ENCODE data around the gene PLRG1. TPM values are rescaled to one million over a fixed set of nuclear protein-coding genes. Genes with fewer than 3 reads are reported as not detected.

PLRG1 gene
- polyA plus RNA-seq, 1 donor = 69.3 TPM

GRCh38 chr4:154560419-154560801 is 10.2 kb upstream of the PLRG1 start:
- Histone ChIP-seq H3K27me3 (ENCODE audit: control insufficient read depth, insufficient read depth, low read length) (no peaks in the 10 kb centered on the region), H3K4me3 (ENCODE audit: low read length) (no peak overlapping the region), H3K27ac (ENCODE audit: low read length) (peak overlapping the region; percentile 76), H3K4me1 (ENCODE audit: control insufficient read depth, insufficient read depth, low read length) (peaks cover 14% of the 10 kb centered on the region), H3K36me3 (ENCODE audit: control insufficient read depth, insufficient read depth, low read length) (no peaks in the 10 kb centered on the region), H3K9me3 (ENCODE audit: control insufficient read depth, low read depth, low read length) (no peaks in the 10 kb centered on the region)
- no CpG with 5 or more reads among the region's 1 CpG for WGBS (ENCODE audit: insufficient coverage, low lambda C conversion rate)
- no peak for DNase-seq

DNA sequence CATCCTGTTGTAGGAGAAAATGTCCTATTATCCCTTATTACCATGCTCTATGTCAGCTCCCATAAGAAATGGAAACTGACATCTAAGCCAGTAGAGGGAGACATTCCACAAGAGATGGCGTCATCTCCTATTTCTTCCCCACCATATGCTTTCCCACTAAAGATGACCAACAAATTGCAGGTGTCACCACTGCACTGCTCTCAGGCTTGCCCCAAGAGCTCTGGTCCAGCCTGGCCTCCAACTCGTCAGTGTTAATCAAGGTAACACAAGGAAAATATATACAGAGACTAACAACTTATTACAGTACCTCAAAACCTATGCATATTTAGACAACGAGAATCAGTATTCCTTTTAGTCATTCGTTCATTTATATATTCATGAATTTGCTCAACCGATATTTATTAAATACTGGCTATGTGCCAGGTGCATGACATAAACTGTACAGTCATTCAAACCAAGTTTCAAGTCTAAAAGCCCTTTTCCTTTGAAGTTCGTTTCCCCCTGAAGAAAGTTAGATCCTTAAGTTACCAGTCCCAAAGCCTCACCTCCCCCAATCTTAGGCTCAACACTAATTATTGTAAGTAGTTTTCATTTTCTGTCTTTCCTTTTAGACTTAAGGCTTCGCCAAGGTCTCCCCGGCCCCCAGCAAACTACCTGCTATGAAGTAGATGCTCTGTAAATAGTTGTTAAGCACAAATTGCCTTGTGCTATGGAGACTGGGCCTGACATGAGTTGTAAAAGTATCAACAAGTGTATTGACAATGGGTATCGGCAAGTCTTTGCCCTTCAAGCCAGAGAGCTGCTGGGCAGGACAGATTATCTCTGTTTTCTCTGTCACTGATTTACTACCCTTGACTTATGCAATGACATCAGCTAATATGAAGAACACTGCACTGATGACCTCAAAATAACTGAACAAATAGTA is 9.6 kb upstream of the PLRG1 start:
- peaks cover 14% of the 10 kb centered on the region for H3K4me1 ChIP-seq (ENCODE audit: control insufficient read depth, insufficient read depth, low read length)
- H3K36me3 ChIP-seq (ENCODE audit: control insufficient read depth, insufficient read depth, low read length) = no peaks in the 10 kb centered on the region
- H3K27me3 ChIP-seq (ENCODE audit: control insufficient read depth, insufficient read depth, low read length) = no peaks in the 10 kb centered on the region
- WGBS (ENCODE audit: insufficient coverage, low lambda C conversion rate) = 49% methylated on average over 4 of the region's 9 CpGs
- no peaks in the 10 kb centered on the region for H3K9me3 ChIP-seq (ENCODE audit: control insufficient read depth, low read depth, low read length)
- H3K4me3 ChIP-seq (ENCODE audit: low read length) = no peak overlapping the region
- peak; percentile 78 to 93 for DNase-seq
- H3K27ac ChIP-seq (ENCODE audit: low read length) = peak overlapping the region; percentile 76

GRCh38 chr4:154559141-154559493 is 8.9 kb upstream of the PLRG1 start:
- Histone ChIP-seq H3K36me3 (ENCODE audit: control insufficient read depth, insufficient read depth, low read length) (no peaks in the 10 kb centered on the region), H3K27ac (ENCODE audit: low read length) (no peak overlapping the region), H3K27me3 (ENCODE audit: control insufficient read depth, insufficient read depth, low read length) (no peaks in the 10 kb centered on the region), H3K9me3 (ENCODE audit: control insufficient read depth, low read depth, low read length) (no peaks in the 10 kb centered on the region), H3K4me1 (ENCODE audit: control insufficient read depth, insufficient read depth, low read length) (peaks cover 14% of the 10 kb centered on the region), H3K4me3 (ENCODE audit: low read length) (no peak overlapping the region)
- DNase-seq = no peak
- WGBS (ENCODE audit: insufficient coverage, low lambda C conversion rate) = no CpG with 5 or more reads among the region's 1 CpG

DNA sequence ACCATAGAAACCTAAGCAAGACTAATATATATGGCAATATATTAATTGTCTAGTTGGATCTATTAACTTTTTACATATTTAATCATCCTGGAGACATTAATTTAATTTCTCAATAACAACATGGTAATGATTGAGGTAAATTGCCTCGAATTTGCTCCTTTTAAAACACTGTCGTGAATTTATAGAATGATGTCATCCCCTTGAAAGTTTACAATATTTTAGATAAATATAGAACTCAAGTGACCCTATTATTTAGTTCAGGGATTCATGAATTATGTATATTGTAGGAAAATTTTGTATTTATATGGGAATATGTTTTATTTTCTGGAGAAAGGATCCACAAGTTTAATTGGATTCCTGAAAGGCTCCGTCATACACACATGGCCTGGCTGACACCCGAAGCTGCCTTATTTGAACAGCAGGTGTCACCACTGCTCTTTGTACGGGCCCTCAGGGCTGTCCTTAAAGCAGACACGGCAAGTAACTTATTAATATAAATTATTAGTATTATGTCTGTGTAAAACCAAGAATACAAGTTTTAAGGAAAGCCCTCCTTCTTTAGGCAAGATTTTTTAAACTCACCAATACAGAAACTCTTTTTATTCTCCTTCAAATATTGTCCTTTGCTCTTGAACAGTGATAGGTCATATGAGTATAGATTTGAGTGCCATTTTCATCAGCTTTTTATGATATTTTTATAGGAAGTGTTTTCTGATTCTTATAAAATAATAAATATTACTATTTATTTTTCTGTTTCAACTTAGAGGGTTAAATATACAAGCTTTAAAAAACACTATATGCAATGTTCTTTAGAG is 1.9 kb upstream of the PLRG1 start:
- no peaks in the 10 kb centered on the region for H3K9me3 ChIP-seq (ENCODE audit: control insufficient read depth, low read depth, low read length)
- no peak overlapping the region for H3K27ac ChIP-seq (ENCODE audit: low read length)
- WGBS (ENCODE audit: insufficient coverage, low lambda C conversion rate) = 67% methylated on average over 3 of the region's 6 CpGs
- no peak overlapping the region for H3K4me3 ChIP-seq (ENCODE audit: low read length)
- H3K27me3 ChIP-seq (ENCODE audit: control insufficient read depth, insufficient read depth, low read length) = no peaks in the 10 kb centered on the region
- peak; percentile 74 to 81 for DNase-seq
- H3K4me1 ChIP-seq (ENCODE audit: control insufficient read depth, insufficient read depth, low read length) = peaks cover 12% of the 10 kb centered on the region
- H3K36me3 ChIP-seq (ENCODE audit: control insufficient read depth, insufficient read depth, low read length) = peaks cover 6% of the 10 kb centered on the region

DNA sequence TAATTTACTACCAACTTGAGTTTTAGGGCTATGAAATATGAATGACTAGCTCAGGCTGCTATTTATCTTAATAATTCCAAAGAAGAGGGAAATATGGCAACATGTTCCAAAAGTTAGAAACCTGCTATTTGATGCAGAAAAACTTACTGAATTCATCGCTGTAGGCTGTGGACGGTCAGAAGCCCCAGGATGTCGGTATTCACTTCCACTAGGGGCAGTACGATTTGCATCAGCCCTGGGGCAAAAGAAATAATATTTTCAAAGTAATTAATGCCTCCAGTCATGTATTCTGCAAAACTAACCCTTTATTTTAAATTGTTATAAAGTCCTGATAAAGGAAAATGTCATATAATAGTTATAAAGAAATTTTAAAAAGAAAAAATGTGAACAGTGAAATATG is 4.5 kb downstream of the PLRG1 start:
- H3K27ac ChIP-seq (ENCODE audit: low read length) = no peak overlapping the region
- WGBS (ENCODE audit: insufficient coverage, low lambda C conversion rate) = 100% methylated on average over 1 of the region's 4 CpGs
- H3K4me1 ChIP-seq (ENCODE audit: control insufficient read depth, insufficient read depth, low read length) = peaks cover 12% of the 10 kb centered on the region
- H3K4me3 ChIP-seq (ENCODE audit: low read length) = no peak overlapping the region
- no peaks in the 10 kb centered on the region for H3K27me3 ChIP-seq (ENCODE audit: control insufficient read depth, insufficient read depth, low read length)
- peaks cover 47% of the 10 kb centered on the region for H3K36me3 ChIP-seq (ENCODE audit: control insufficient read depth, insufficient read depth, low read length)
- no peak for DNase-seq
- H3K9me3 ChIP-seq (ENCODE audit: control insufficient read depth, low read depth, low read length) = no peaks in the 10 kb centered on the region

GRCh38 chr4:154542271-154542879 is 7.8 kb downstream of the PLRG1 start:
- Histone ChIP-seq H3K4me1 (ENCODE audit: control insufficient read depth, insufficient read depth, low read length) (no peaks in the 10 kb centered on the region), H3K36me3 (ENCODE audit: control insufficient read depth, insufficient read depth, low read length) (peaks cover 67% of the 10 kb centered on the region), H3K27ac (ENCODE audit: low read length) (no peak overlapping the region), H3K4me3 (ENCODE audit: low read length) (no peak overlapping the region), H3K27me3 (ENCODE audit: control insufficient read depth, insufficient read depth, low read length) (no peaks in the 10 kb centered on the region), H3K9me3 (ENCODE audit: control insufficient read depth, low read depth, low read length) (no peaks in the 10 kb centered on the region)
- peak in 1 of 2 donors; percentile 52 for DNase-seq
- 100% methylated on average over 2 of the region's 4 CpGs for WGBS (ENCODE audit: insufficient coverage, low lambda C conversion rate)

GRCh38 chr4:154534296-154534695 is 15.9 kb downstream of the PLRG1 start:
- no peak for DNase-seq
- WGBS (ENCODE audit: insufficient coverage, low lambda C conversion rate) = no CpG with 5 or more reads among the region's 1 CpG

GRCh38 chr4:154529728-154530519 is 20.3 kb downstream of the PLRG1 start:
- H3K27me3 ChIP-seq (ENCODE audit: control insufficient read depth, insufficient read depth, low read length) = peaks cover 4% of the 10 kb centered on the region
- DNase-seq = no peak
- no peaks in the 10 kb centered on the region for H3K36me3 ChIP-seq (ENCODE audit: control insufficient read depth, insufficient read depth, low read length)
- H3K4me1 ChIP-seq (ENCODE audit: control insufficient read depth, insufficient read depth, low read length) = no peaks in the 10 kb centered on the region
- WGBS (ENCODE audit: insufficient coverage, low lambda C conversion rate) = 74% methylated on average over 3 of the region's 4 CpGs
- no peak overlapping the region for H3K27ac ChIP-seq (ENCODE audit: low read length)
- H3K4me3 ChIP-seq (ENCODE audit: low read length) = no peak overlapping the region
- H3K9me3 ChIP-seq (ENCODE audit: control insufficient read depth, low read depth, low read length) = no peaks in the 10 kb centered on the region

More at GRCh38 chr4:154534296-154534695, 15.9 kb downstream of the PLRG1 start:
- Histone ChIP-seq H3K27me3 (ENCODE audit: control insufficient read depth, insufficient read depth, low read length) (no peaks in the 10 kb centered on the region), H3K4me3 (ENCODE audit: low read length) (no peak overlapping the region), H3K9me3 (ENCODE audit: control insufficient read depth, low read depth, low read length) (no peaks in the 10 kb centered on the region), H3K36me3 (ENCODE audit: control insufficient read depth, insufficient read depth, low read length) (peaks cover 23% of the 10 kb centered on the region), H3K27ac (ENCODE audit: low read length) (no peak overlapping the region), H3K4me1 (ENCODE audit: control insufficient read depth, insufficient read depth, low read length) (no peaks in the 10 kb centered on the region)

- WGBS (ENCODE audit: insufficient coverage, low lambda C conversion rate) = 63% methylated on average over 2 of the region's 2 CpGs
Observed at GRCh38 chr4:154528869-154529268, 21.3 kb downstream of the PLRG1 start.

DNA sequence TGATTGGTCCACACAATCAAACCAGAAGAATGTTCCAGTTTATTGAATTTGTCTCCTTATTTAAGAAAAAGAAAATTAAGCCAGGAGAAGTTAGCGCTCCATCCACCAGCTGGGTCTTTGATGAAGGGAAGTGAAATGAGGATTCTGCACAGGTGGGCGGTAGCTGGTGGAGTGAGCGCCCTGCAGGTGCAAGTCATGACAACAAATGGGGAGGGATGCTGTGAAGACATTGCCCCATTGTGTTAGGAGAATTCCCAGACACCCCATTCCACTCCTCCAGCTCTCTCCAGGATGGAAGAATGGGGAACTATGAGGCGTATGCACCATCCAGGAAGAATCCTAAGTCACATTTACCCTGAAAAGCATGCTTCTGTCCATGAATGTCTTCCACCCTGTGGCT is 22.9 kb downstream of the PLRG1 start:
- DNase-seq = no peak
- Histone ChIP-seq H3K36me3 (ENCODE audit: control insufficient read depth, insufficient read depth, low read length) (no peaks in the 10 kb centered on the region), H3K27ac (ENCODE audit: low read length) (no peak overlapping the region), H3K27me3 (ENCODE audit: control insufficient read depth, insufficient read depth, low read length) (peaks cover 4% of the 10 kb centered on the region), H3K4me1 (ENCODE audit: control insufficient read depth, insufficient read depth, low read length) (no peaks in the 10 kb centered on the region), H3K9me3 (ENCODE audit: control insufficient read depth, low read depth, low read length) (no peaks in the 10 kb centered on the region), H3K4me3 (ENCODE audit: low read length) (no peak overlapping the region)
- no CpG with 5 or more reads among the region's 4 CpGs for WGBS (ENCODE audit: insufficient coverage, low lambda C conversion rate)

More at GRCh38 chr4:154528869-154529268, 21.3 kb downstream of the PLRG1 start:
- no peaks in the 10 kb centered on the region for H3K4me1 ChIP-seq (ENCODE audit: control insufficient read depth, insufficient read depth, low read length)
- no peaks in the 10 kb centered on the region for H3K36me3 ChIP-seq (ENCODE audit: control insufficient read depth, insufficient read depth, low read length)
- H3K27ac ChIP-seq (ENCODE audit: low read length) = no peak overlapping the region
- H3K9me3 ChIP-seq (ENCODE audit: control insufficient read depth, low read depth, low read length) = no peaks in the 10 kb centered on the region
- H3K27me3 ChIP-seq (ENCODE audit: control insufficient read depth, insufficient read depth, low read length) = peaks cover 4% of the 10 kb centered on the region
- DNase-seq = no peak
- no peak overlapping the region for H3K4me3 ChIP-seq (ENCODE audit: low read length)
